ENCODE results near the gene IRF3.

GRCh38 chr19:49645592-49645991 lies 20.1 kb downstream of the IRF3 start:
- TF ChIP-seq POLR2A (IDR thresholded peaks at IDR 0.05) (no peak), CTCF (IDR thresholded peaks at IDR 0.05) (no peak)

Measured in right lobe of liver (tissue), 4 donors.